Mucosa of rectum (tissue), 2 donors: Measurements from ENCODE around the gene GSS.
"Not testable (repeated sequence)": the region's sequence is repeated elsewhere in the genome, so short reads cannot be mapped to it uniquely, and the experiment has no call there.

Experiments used
- H3K27ac ChIP-seq, 2 donors: one replicate each; pipeline ENCODE4 v1.7.0; 2013; ENCODE audit warnings: inconsistent platforms in 2 of 2, low read depth in 2 of 2, low read length in 2 of 2
- H3K27me3 ChIP-seq, 2 donors: one replicate each; pipeline ENCODE4 v1.7.0; 2013; ENCODE audit warnings: low read length in 2 of 2; ENCODE audit not compliant: control insufficient read depth in 2 of 2, insufficient read depth in 2 of 2
- H3K36me3 ChIP-seq, 2 donors: one replicate each; pipeline ENCODE4 v1.7.0; 2013; ENCODE audit warnings: low read length in 2 of 2; ENCODE audit not compliant: control insufficient read depth in 2 of 2, insufficient read depth in 2 of 2
- H3K4me1 ChIP-seq, 2 donors: one replicate each; pipeline ENCODE4 v1.7.0; 2013; ENCODE audit warnings: low read length in 2 of 2, mild to moderate bottlenecking in 1 of 2; ENCODE audit not compliant: control insufficient read depth in 2 of 2, insufficient read depth in 2 of 2
- H3K4me3 ChIP-seq, 2 donors: one replicate each; pipeline ENCODE4 v1.7.0; 2013; ENCODE audit warnings: low read length in 2 of 2
- H3K9ac ChIP-seq, 2 donors: one replicate each; pipeline ENCODE4 v1.7.0; 2013; ENCODE audit warnings: low read length in 2 of 2, low read depth in 1 of 2, mild to moderate bottlenecking in 1 of 2
- H3K9me3 ChIP-seq, 2 donors: one replicate each; pipeline ENCODE4 v1.7.0; 2013; ENCODE audit warnings: low read length in 2 of 2; ENCODE audit not compliant: control insufficient read depth in 2 of 2
- donor health status: healthy.
- donor health status: Normal muscosa, but diverticular disease.

Gene GSS

DNA sequence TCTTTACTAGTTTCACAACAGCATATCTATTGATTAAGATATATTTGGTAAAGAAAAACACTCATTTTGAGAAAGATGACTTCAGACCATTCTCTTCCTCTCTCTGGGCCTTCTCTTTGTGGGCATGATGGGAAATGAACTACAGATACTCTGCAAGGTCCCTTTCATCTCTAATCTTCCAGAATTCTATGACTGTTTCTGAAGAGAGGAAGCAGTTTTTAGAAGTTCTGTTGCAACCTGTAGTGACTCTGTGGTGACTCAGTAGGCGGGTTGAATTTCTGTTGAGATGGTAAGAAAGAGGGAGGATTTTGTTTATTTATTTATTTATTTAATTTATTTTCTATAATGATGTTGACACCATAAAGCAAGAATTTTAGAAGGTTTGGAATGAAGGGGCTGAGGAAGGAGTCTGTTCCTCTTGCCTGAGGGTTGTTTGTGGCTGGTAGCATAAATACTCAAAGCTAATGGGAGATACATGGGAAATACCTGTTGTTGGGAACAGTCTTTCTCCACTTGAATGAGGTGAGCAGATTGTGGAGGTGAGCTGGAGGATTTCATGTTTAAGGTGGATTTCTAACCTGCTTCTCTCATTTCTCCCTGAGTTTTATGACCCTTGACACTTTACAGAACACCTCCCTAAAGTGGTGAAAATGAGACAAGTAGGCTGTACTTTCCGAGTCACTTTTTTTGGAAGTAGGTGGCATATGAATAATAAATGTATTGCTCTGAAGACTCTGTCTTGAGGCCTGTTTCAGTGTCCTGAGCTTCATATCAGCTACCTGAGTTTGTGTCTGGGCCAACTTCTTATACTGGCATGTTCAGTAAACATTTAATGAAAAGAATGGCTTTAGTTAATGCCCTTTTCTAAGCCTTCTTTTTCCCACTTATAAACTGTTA is 64.2 kb downstream of the GSS start:
- no peak overlapping the region for H3K27ac ChIP-seq
- no peaks in the 10 kb centered on the region for H3K27me3 ChIP-seq
- H3K4me3 ChIP-seq, result no peak overlapping the region
- no peak overlapping the region for H3K9ac ChIP-seq
- peaks cover 9% of the 10 kb centered on the region in 2 donors for H3K36me3 ChIP-seq
- H3K4me1 ChIP-seq, result peaks cover 10 to 33% of the 10 kb centered on the region in 2 donors
- no peaks in the 10 kb centered on the region for H3K9me3 ChIP-seq

DNA sequence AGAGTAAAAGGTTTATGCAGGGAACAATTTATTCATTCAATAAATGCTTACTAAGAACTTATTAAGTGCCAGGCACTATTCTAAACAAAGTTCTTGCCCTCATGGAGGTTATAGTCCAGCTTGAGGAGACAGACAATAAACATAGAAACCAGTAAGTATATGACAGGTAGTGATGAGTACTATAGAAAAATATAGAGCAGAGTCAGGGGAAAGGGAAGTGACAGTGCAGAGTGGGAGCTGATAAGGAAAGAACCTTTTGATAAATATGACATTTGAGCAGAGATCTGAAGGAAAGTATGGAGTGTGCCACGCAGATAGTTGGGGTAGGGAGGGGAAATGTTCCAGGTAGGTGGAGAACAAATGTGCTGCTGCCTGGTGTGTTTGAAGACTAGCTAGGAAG is 67.1 kb downstream of the GSS start:
- no peaks in the 10 kb centered on the region for H3K9me3 ChIP-seq
- H3K27ac ChIP-seq, result no peak overlapping the region
- H3K27me3 ChIP-seq, result no peaks in the 10 kb centered on the region
- H3K9ac ChIP-seq, result no peak overlapping the region
- no peak overlapping the region for H3K4me3 ChIP-seq
- H3K36me3 ChIP-seq, result peaks cover 19 to 23% of the 10 kb centered on the region in 2 donors
- peaks cover 5 to 26% of the 10 kb centered on the region in 2 donors for H3K4me1 ChIP-seq

DNA sequence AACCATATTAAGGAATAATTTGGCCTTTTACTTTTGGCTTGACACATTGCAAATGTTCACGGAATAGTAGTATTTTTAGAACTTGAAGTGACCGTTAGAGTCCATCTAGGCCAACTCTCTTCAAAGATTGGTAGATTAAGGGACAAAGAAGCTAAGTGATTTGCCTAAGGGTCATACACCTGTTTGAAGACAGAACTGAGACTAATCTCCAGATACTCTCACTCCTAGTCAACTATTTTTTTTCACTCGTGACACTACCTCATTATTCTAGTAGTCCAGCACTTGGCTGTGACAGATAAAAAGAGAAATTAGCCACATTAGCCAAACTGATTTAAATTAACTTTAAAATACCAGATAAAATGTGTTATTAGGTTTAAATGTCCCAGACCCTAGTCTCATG is 68.6 kb downstream of the GSS start:
- H3K27me3 ChIP-seq, result no peaks in the 10 kb centered on the region
- H3K9me3 ChIP-seq, result no peaks in the 10 kb centered on the region
- H3K27ac ChIP-seq, result no peak overlapping the region
- H3K9ac ChIP-seq, result no peak overlapping the region
- H3K36me3 ChIP-seq, result peaks cover 26 to 32% of the 10 kb centered on the region in 2 donors
- H3K4me1 ChIP-seq, result peaks cover 5 to 26% of the 10 kb centered on the region in 2 donors
- no peak overlapping the region for H3K4me3 ChIP-seq

DNA sequence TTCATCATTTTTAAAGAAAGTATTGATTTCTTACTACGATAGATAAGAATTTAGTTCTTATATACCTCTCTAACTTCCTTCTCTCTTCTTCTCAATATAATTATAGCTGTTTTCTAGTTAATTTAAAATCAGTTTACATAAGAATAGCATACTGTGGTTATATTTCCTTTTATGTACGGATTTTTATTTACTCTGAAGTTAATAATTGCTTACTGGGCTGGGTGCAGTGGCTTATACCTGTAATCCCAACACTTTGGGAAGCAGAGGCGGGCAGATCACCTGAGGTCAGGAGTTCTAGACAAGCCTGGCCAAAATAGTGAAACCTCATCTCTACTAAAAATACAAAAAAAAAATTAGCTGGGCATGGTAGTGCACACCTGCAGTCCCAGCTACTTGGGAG is 69.5 kb downstream of the GSS start:
- no peaks in the 10 kb centered on the region for H3K9me3 ChIP-seq
- H3K4me1 ChIP-seq, result peaks cover 5 to 22% of the 10 kb centered on the region in 2 donors
- H3K9ac ChIP-seq, result no peak overlapping the region
- H3K4me3 ChIP-seq, result no peak overlapping the region
- peaks cover 26 to 32% of the 10 kb centered on the region in 2 donors for H3K36me3 ChIP-seq
- H3K27me3 ChIP-seq, result no peaks in the 10 kb centered on the region
- no peak overlapping the region for H3K27ac ChIP-seq

DNA sequence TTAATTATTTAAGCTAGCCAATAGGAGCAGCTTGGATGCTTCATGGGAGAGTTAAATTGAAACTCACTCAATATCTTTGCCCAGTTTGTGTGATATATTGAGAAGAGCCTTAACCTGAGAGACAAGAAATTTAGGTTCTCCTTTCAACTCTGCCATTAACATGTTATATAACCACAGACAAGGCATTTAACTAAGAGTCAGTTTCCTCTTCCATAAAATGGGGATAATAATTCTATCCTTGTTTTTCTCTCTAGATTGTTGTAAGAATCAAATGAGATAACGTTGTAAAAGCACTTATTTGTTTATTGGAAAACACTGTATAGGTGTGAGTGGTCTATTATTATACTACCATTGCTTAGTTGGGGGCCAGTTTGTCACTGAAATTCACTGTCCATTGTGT is 71.3 kb downstream of the GSS start:
- H3K9me3 ChIP-seq, result no peaks in the 10 kb centered on the region
- no peaks in the 10 kb centered on the region for H3K27me3 ChIP-seq
- no peak overlapping the region for H3K27ac ChIP-seq
- H3K4me3 ChIP-seq, result no peak overlapping the region
- peaks cover 10 to 21% of the 10 kb centered on the region in 2 donors for H3K4me1 ChIP-seq
- no peak overlapping the region for H3K9ac ChIP-seq
- H3K36me3 ChIP-seq, result peaks cover 26 to 28% of the 10 kb centered on the region in 2 donors

DNA sequence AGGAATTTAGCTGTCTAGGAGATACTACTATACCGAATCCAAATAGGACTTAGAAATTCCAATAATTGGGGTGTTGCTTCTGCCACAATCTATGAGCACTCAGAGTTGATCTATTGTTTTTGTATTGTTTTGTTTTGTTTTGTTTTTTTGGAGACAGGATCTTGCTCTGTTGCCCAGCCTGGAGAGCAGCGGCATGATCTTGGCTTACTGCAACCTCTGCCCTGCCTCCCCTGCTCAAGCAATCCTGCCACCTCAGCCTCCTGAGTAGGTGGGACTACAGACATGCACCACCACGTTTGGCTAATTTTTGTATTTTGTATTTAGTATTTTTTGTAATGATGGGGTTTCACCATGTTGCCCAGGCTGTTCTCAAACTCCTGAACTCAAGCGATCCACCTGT is 71.8 kb downstream of the GSS start:
- no peak overlapping the region for H3K27ac ChIP-seq
- no peaks in the 10 kb centered on the region for H3K27me3 ChIP-seq
- peaks cover 26 to 28% of the 10 kb centered on the region in 2 donors for H3K36me3 ChIP-seq
- no peak overlapping the region for H3K4me3 ChIP-seq
- no peaks in the 10 kb centered on the region for H3K9me3 ChIP-seq
- no peak overlapping the region for H3K9ac ChIP-seq
- H3K4me1 ChIP-seq, result peaks cover 10 to 21% of the 10 kb centered on the region in 2 donors

DNA sequence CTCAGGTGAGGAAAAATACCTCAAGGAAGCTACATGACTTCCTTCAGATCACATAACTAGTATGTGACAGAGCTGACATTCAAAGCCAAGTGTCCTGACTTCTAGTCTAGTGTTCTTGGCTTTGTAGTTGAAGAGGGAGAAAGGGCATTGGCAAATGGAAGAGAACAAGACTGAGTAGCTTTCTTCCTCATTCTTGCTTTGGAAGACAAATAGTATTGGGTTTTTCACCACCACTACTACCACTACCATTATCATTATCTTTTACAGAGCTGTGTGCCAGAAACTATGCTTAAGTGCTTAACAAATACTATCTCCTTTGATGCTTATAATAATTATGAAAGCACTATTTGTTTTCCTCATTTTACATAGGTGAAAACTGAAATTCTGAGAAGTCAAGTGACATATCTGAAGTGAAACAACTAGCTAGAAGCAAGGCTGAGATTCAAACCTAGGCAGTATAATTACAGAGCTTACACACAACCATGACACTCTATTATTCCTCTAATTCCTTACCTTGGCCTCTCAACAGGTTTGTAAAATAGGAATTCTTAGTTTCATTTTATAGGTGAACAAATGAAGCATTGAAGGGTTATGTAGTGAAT is 72.4 kb downstream of the GSS start:
- Histone ChIP-seq H3K9ac (no peak overlapping the region), H3K4me3 (no peak overlapping the region), H3K36me3 (peaks cover 21 to 28% of the 10 kb centered on the region in 2 donors), H3K4me1 (peaks cover 10 to 21% of the 10 kb centered on the region in 2 donors), H3K9me3 (no peaks in the 10 kb centered on the region), H3K27me3 (no peaks in the 10 kb centered on the region), H3K27ac (no peak overlapping the region)

DNA sequence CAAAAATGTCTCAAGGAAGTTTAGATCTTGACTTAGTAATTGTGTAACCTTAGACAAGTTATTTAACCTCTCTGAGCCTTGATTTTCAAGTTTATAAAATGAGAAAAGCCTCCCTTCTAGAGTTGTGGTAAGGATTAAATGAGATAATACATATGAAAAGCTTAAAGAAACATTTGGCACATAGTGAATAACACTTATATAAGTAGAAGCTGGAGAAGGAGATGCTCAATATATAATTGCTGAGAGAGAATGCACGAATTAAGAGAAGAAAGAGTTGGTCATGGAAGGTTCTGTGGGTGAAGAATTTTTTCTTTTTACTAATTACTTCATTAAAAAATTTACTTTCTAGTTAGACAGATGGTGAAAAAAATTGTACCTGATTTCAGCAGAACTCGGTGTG is 73.9 kb downstream of the GSS start:
- no peaks in the 10 kb centered on the region for H3K27me3 ChIP-seq
- peaks cover 21 to 24% of the 10 kb centered on the region in 2 donors for H3K36me3 ChIP-seq
- no peaks in the 10 kb centered on the region for H3K9me3 ChIP-seq
- H3K27ac ChIP-seq, result no peak overlapping the region
- peaks cover 14 to 25% of the 10 kb centered on the region in 2 donors for H3K4me1 ChIP-seq
- no peak overlapping the region for H3K9ac ChIP-seq
- no peak overlapping the region for H3K4me3 ChIP-seq

DNA sequence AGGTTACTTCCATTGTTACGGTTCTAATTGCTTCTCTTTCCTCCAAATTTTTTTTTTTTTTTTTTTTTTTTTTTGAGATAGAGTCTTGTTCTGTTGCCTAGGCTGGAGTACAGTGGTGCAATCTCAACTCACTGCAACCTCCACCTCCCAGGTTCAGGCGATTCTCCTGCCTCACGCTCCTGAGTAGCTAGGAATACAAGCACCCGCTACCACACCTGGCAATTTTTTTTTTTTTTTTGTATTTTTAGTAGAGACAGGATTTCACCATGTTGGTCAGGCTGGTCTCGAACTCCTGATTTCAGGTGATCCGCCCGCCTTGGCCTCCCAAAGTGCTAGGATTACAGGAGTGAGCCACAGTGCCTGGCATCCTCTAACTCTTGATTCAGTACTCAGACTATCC is 74.6 kb downstream of the GSS start:
- peaks cover 13 to 22% of the 10 kb centered on the region in 2 donors for H3K4me1 ChIP-seq
- not testable (repeated sequence) for H3K9ac ChIP-seq, H3K4me3 ChIP-seq, H3K9me3 ChIP-seq, H3K27me3 ChIP-seq, H3K27ac ChIP-seq
- H3K36me3 ChIP-seq, result peaks cover 21 to 23% of the 10 kb centered on the region in 2 donors

DNA sequence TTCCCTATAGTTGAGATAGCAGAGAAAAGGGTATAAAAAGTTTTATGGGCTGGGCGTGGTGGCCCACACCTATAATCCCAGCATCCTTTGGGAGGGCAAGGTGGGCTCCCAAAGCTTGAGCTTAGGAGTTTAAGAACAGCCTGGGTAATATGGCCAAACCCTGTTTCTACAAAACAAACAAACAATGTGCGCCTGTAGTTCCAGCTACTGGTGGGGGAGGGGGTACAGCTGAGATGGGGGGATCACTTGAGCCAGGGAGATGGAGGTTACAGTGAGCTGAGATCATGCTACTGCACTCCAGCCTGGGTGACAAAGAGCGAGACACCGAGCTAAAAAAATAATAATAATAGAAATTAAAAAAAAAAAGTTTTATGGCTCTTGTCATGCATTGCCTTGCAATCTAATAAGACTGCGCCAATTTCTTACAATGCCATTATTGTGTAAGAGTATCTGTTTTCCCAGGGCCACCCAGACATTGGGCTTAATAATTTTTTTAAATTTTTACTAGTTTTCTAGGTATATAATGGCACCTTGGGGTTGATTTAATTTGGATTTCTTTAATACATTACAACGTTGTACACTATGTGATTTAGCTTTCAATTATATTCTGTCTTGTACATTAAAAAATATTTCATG is 75.3 kb downstream of the GSS start:
- H3K4me3 ChIP-seq, result no peak overlapping the region
- no peaks in the 10 kb centered on the region for H3K9me3 ChIP-seq
- H3K27ac ChIP-seq, result peak overlapping the region in 1 of 2 donors; percentile 70
- H3K27me3 ChIP-seq, result no peaks in the 10 kb centered on the region
- H3K4me1 ChIP-seq, result peaks cover 9 to 21% of the 10 kb centered on the region in 2 donors
- peaks cover 18 to 21% of the 10 kb centered on the region in 2 donors for H3K36me3 ChIP-seq
- H3K9ac ChIP-seq, result no peak overlapping the region
